ENCODE measurements around the gene TMEM87A.

TMEM87A gene

GRCh38 chr15:42165106-42165505, 108.1 kb downstream of the TMEM87A start:
- no peak for DNase-seq (ENCODE audit: low read depth in 2 of 2)

GRCh38 chr15:42163947-42164550, 109.2 kb downstream of the TMEM87A start:
- no peak for DNase-seq (ENCODE audit: low read depth in 2 of 2)

GRCh38 chr15:42163291-42163690, 109.9 kb downstream of the TMEM87A start:
- DNase-seq (ENCODE audit: low read depth in 2 of 2): no peak

Data from stimulated activated CD8-positive, alpha-beta memory T cell treated with anti-CD3 and anti-CD28 coated beads, Interleukin-7, amount 100 ng/mL, for 4 hours (primary cell).